GM18867 (cell line): ENCODE measurements around the gene APOBEC3A.
"Not testable (repeated sequence)": the region's sequence is repeated elsewhere in the genome, so short reads cannot be mapped to it uniquely, and the experiment has no call there.

Experiments
- ATAC-seq: cut with Tn5 transposase; IDR thresholded peaks from one replicate; pipeline ENCODE4 v1.9.1; 2021; ENCODE audit warnings: mild to moderate bottlenecking, moderate library complexity; ENCODE audit not compliant: unreplicated experiment

APOBEC3A gene

DNA sequence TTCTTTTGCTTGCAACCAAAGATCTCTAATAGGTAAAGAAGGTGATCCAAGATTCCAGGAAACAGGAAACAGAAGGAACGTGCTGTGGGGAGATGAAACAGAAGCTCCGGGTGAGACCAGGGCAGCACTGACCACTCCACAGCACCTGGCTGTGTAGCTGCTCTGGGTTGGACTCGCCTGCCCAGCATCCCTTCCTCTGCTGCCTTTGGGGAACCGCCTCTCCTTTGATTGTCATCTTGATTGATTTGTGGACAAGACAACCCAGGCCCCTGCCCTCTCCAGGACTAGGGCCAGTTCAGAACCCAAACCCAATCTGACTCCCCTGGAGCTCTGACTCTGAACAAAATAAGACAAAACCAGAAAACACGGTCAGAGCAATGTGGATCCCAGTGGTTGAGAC is 14.7 kb upstream of the APOBEC3A start:
- ATAC-seq: no peak

DNA sequence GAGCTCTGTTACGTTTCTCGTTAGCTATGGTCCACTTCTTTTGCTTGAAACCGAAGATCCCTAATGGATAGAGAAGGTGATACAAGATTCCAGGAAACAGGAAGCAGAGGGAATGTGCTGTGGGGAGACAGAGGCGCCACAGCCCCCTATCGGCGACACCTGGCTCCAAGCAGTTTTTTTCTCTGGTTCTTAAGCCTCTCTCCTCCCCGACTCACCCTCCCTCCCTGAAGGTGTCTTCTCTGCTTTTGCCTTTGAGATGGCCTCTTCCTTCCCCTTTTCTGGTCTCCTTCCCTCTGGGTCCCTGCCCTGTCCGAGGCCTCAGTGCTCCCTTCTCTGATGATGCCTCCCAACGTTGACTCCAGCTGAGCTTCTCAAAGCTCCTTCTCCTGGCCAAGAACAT is 14.2 kb upstream of the APOBEC3A start:
- ATAC-seq: no peak

- no peak for ATAC-seq
Measured at GRCh38 chr22:38943882-38944281, 13.5 kb upstream of the APOBEC3A start.

DNA sequence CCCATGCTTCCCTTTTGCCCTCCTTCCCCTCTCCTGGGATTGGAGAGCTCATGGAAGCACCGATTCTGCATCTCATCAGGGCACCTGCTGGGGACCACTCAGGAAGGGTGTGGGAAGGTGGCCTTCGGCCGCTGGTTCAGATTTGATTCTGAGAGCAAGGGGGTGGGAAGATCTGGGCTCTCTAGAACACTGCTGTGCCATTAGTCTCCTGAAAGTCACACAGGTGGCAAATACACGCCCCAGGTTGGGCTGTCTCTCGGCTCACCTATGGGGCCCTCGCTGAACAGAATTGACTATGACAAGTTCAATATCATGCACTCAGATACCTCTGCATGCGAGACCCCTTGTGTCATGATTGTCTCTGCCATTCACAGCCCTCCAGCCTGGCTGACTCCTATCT is 12.8 kb upstream of the APOBEC3A start:
- ATAC-seq: no peak

GRCh38 chr22:38945706-38946338 is 11.6 kb upstream of the APOBEC3A start:
- ATAC-seq: not testable (repeated sequence)

- no peak for ATAC-seq
Measured at GRCh38 chr22:38946771-38947170, 10.6 kb upstream of the APOBEC3A start.

- no peak for ATAC-seq
Measured at GRCh38 chr22:38947321-38948140, 9.9 kb upstream of the APOBEC3A start.

DNA sequence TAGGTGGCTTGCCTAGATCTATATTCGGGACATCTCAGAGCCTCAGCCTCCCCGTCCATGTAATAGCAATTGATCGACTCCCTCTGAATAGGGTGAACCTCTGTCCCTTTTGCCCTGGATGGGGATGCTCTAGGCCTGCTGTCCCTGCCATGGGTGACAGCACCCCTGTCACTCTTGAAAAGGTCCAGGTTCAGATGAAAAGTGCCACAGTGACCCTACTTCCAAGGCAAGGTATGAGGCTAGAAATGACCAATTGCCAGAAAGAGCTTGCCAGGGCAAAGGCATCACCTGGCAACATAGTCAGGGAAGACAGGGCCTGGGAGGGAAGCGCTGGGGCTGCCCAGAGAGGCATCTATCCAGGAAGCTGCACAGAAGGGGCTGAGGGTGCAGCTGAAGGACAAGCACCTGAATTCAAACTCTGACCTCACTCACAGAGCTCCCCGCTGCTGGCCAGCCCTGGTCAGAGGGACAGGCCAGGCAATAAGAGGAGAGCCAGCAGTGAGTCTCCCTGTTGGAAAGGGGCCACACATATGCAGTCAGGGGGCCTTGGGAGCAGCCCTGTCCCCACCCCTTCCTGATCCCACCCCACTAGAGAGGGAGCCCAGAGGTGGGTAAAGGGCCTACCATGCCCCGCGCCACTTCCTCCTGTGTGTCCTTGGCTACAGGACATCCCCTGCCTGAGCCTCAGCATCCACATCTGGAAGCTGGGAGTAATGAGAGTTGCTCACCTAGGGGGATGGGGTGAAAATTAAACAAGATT is 9.0 kb upstream of the APOBEC3A start:
- no peak for ATAC-seq

DNA sequence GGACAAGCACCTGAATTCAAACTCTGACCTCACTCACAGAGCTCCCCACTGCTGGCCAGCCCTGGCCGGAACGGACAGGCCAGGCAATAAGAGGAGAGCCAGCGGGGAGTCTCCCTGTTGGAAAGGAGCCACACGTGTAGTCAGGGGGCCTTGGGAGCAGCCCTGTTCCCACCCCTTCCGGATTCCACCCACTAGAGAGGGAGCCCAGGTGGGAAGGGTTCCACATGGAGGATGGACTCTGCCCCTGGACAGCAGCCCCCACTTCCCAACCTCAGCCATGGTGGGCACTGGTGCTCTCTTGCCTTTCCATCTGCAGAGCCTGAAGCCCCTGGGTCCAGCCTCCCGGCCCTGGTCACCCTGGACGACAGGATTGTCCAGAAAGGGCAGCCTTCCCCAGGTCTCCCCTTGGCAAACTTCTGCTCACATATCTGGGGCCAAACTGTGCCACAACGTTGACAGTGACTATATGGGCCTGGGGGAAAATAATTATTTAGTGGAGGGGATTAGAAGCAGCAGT is 7.5 kb upstream of the APOBEC3A start:
- ATAC-seq: no peak

- no peak for ATAC-seq
Measured at GRCh38 chr22:38950527-38951295, 6.7 kb upstream of the APOBEC3A start.

GRCh38 chr22:38951734-38952133 is 5.7 kb upstream of the APOBEC3A start:
- ATAC-seq: no peak

- no peak for ATAC-seq
Measured at GRCh38 chr22:38952281-38952993, 5.0 kb upstream of the APOBEC3A start.

- no peak for ATAC-seq
Measured at GRCh38 chr22:38953091-38953490, 4.3 kb upstream of the APOBEC3A start.

- ATAC-seq: peak; percentile 84
Measured at GRCh38 chr22:38953577-38954413, 3.6 kb upstream of the APOBEC3A start.

- ATAC-seq: no peak
Measured at GRCh38 chr22:38954414-38955043, 2.9 kb upstream of the APOBEC3A start.

DNA sequence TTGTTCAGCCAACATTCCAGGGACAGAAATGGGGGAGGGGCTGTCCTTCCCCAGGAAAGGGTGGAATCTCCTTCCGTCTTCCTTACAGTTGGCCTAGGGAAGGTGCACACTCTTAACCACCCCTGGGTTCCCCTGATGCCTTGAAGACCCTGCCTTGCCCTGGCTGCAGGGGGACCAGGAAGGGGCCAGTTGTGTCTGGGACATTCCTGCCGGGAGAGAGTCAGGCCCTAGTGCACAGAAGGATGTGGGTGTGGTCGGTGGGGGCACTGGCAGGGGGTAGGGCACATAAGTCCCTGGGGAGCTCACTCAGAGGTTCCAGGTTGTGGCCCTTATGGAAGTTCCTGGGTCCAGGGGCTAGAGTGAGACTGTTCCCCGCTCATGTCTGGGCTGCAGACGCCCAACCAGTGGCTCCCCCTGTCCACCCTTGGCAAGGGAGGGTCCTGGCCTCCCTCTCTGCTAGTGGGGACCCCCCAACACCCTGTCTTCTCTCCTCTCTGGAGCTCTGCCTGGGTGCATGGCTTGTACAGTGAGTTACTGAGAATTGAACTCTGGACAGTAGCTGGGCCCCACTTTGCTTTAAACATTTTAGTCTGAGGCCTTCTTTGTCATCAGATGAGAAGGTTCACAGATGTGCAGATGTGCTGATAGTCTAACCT is 2.0 kb upstream of the APOBEC3A start:
- ATAC-seq: no peak

GRCh38 chr22:38955926-38956325 is 1.5 kb upstream of the APOBEC3A start:
- no peak for ATAC-seq

- ATAC-seq: no peak
Measured at GRCh38 chr22:38956551-38956950, 858 bp upstream of the APOBEC3A start.
